IMR-90 (cell line): ENCODE measurements around the gene COL2A1. TPM values are rescaled to one million over a fixed set of nuclear protein-coding genes. Genes with fewer than 3 reads are reported as not detected.

ENCODE experiments used
- ATAC-seq: fragments of 200-7000 bp; cut with Tn5 transposase; 2 replicates; pipeline ENCODE4 v1.9.1; 2020; ENCODE audit warnings: low read depth, mild to moderate bottlenecking, moderate library complexity
- BruUV-seq: library from RNA; stranded (reverse); fragments of 400-500 nt; replicated peaks from 2 replicates; lab custom pipeline; 2021; lab: Mats Ljungman, UMichigan
- CTCF ChIA-PET: fragments of 300-600 bp; formaldehyde crosslinking; extraction: SDS; loops from one replicate; lab custom pipeline; 2021; ENCODE audit warnings: antibody characterized with exemption; lab: Yijun Ruan, JAX
- POLR2A ChIA-PET: fragments of 300-600 bp; sonication (Branson Sonifier 250); formaldehyde crosslinking; loops from one replicate; lab custom pipeline; 2022; ENCODE audit warnings: antibody characterized with exemption; ENCODE audit not compliant: unreplicated experiment; lab: Charles Lee
- DNase-seq: peaks from one replicate; pipeline ENCODE4 v3.0.0; 2013
- H2AFZ ChIP-seq: replicated peaks from 2 replicates; pipeline ENCODE3; 2013; ENCODE audit warnings: low read length, mild to moderate bottlenecking; ENCODE audit not compliant: poor library complexity
- H2AK5ac ChIP-seq: 2 replicates; pipeline ENCODE4 v1.6.1; 2013; ENCODE audit warnings: low read depth, low read length, inconsistent platforms
- H2AK9ac ChIP-seq: replicated peaks from 2 replicates; pipeline ENCODE3; 2013; ENCODE audit warnings: mild to moderate bottlenecking, low read depth, low read length, moderate library complexity; ENCODE audit not compliant: poor library complexity
- H2BK120ac ChIP-seq: 2 replicates; pipeline ENCODE4 v1.6.1; 2013; ENCODE audit warnings: low read depth, low read length, inconsistent platforms
- H2BK15ac ChIP-seq: 3 replicates; pipeline ENCODE4 v1.6.1; 2013; ENCODE audit warnings: low read depth, low read length, inconsistent platforms
- H2BK20ac ChIP-seq: 2 replicates; pipeline ENCODE4 v1.6.1; 2013; ENCODE audit warnings: low read depth, mild to moderate bottlenecking, inconsistent platforms, low read length, moderate library complexity
- H2BK5ac ChIP-seq: 2 replicates; pipeline ENCODE4 v1.6.1; 2013; ENCODE audit warnings: mild to moderate bottlenecking, low read depth, low read length, inconsistent platforms; ENCODE audit not compliant: poor library complexity, severe bottlenecking
- H3K14ac ChIP-seq: replicated peaks from 2 replicates; pipeline ENCODE4 v1.6.1; 2013; ENCODE audit warnings: low read depth, low read length, inconsistent platforms
- H3K18ac ChIP-seq: 2 replicates; pipeline ENCODE4 v1.6.1; 2013; ENCODE audit warnings: low read depth, low read length, control low read depth
- H3K23ac ChIP-seq: 2 replicates; pipeline ENCODE4 v1.6.1; 2013; ENCODE audit warnings: low read depth, low read length, inconsistent platforms
- H3K27ac ChIP-seq: 2 replicates; pipeline ENCODE4 v1.5.1; 2013; ENCODE audit warnings: mild to moderate bottlenecking, control low read depth, low read length; ENCODE audit not compliant: insufficient read depth
- H3K27me3 ChIP-seq: 2 replicates; pipeline ENCODE4 v1.6.1; 2013; ENCODE audit warnings: low read length; ENCODE audit not compliant: control insufficient read depth, insufficient read depth
- H3K36me3 ChIP-seq: 2 replicates; pipeline ENCODE4 v1.6.1; 2013; ENCODE audit warnings: low read length, mixed read lengths; ENCODE audit not compliant: control insufficient read depth, insufficient read depth
- H3K4ac ChIP-seq: 2 replicates; pipeline ENCODE4 v1.6.1; 2013; ENCODE audit warnings: low read depth, low read length, inconsistent platforms
- H3K4me1 ChIP-seq: 2 replicates; pipeline ENCODE4 v1.6.1; 2013; ENCODE audit warnings: low read length, mixed read lengths; ENCODE audit not compliant: control insufficient read depth, insufficient read depth
- H3K4me2 ChIP-seq: 2 replicates; pipeline ENCODE4 v1.6.1; 2013; ENCODE audit warnings: low read depth, mild to moderate bottlenecking, control low read depth, low read length, moderate library complexity
- H3K4me3 ChIP-seq: 2 replicates; pipeline ENCODE4 v1.5.1; 2013; ENCODE audit warnings: low read depth, mild to moderate bottlenecking, control low read depth, low read length, moderate library complexity; ENCODE audit not compliant: insufficient read depth
- H3K56ac ChIP-seq: 2 replicates; pipeline ENCODE4 v1.6.1; 2013; ENCODE audit warnings: low read length, inconsistent platforms; ENCODE audit not compliant: insufficient read depth; ENCODE audit errors: extremely low read depth
- H3K79me1 ChIP-seq, 2 experiments: 2 replicates each; pipeline ENCODE4 v1.6.1; 2013; ENCODE audit warnings: low read length in 2 of 2, inconsistent platforms in 1 of 2, low read depth in 1 of 2
- H3K9ac ChIP-seq: 2 replicates; pipeline ENCODE4 v1.6.1; 2013; ENCODE audit warnings: low read depth, low read length, control low read depth
- H3K9me1 ChIP-seq: 2 replicates; pipeline ENCODE4 v1.6.1; 2013; ENCODE audit warnings: low read length, inconsistent platforms; ENCODE audit not compliant: insufficient read depth
- H3K9me3 ChIP-seq: 2 replicates; pipeline ENCODE4 v1.6.1; 2013; ENCODE audit warnings: low read length; ENCODE audit not compliant: control insufficient read depth, insufficient read depth
- H4K20me1 ChIP-seq: 2 replicates; pipeline ENCODE4 v1.6.1; 2013; ENCODE audit warnings: low read length, inconsistent platforms; ENCODE audit not compliant: insufficient read depth
- H4K5ac ChIP-seq: 2 replicates; pipeline ENCODE4 v1.6.1; 2013; ENCODE audit warnings: mild to moderate bottlenecking, low read depth, low read length, control low read depth
- H4K8ac ChIP-seq, 2 experiments: 2 replicates each; pipeline ENCODE4 v1.6.1; 2013; ENCODE audit warnings: low read depth in 2 of 2, low read length in 2 of 2, control low read depth in 1 of 2, inconsistent platforms in 1 of 2
- H4K91ac ChIP-seq: 2 replicates; pipeline ENCODE4 v1.6.1; 2013; ENCODE audit warnings: low read depth, low read length, inconsistent platforms; ENCODE audit not compliant: insufficient read depth
- MAFK ChIP-seq: IDR thresholded peaks from 2 replicates; pipeline ENCODE4 v1.6.1; 2012; ENCODE audit warnings: low read depth, low read length, improper control_type of control experiment
- MAZ ChIP-seq: IDR thresholded peaks from 2 replicates; pipeline ENCODE4 v1.6.1; 2012; ENCODE audit warnings: low read depth, mild to moderate bottlenecking, low read length, improper control_type of control experiment, moderate library complexity, borderline replicate concordance
- POLR2A ChIP-seq: IDR thresholded peaks from 2 replicates; pipeline ENCODE4 v1.6.1; 2012; ENCODE audit warnings: mild to moderate bottlenecking, low read depth, low read length
- SMC3 ChIP-seq: fragments of 150-350 bp; IDR thresholded peaks from 2 replicates; pipeline ENCODE4 v1.6.1; 2016; ENCODE audit warnings: low read depth, mild to moderate bottlenecking, antibody characterized with exemption, low read length, moderate library complexity
- USF2 ChIP-seq: fragments of 150-350 bp; IDR thresholded peaks from 2 replicates; pipeline ENCODE4 v1.6.1; 2017; ENCODE audit warnings: mild to moderate bottlenecking, antibody characterized with exemption, low read length, low read depth
- WGBS, 2 experiments: methylation state at CpG; one replicate each; pipeline versions ENCODE4 v1.1.5 to v1.1.7; 2013; ENCODE audit warnings: missing lambda C conversion rate in 2 of 2; ENCODE audit not compliant: insufficient read length in 1 of 2; ENCODE audit errors: extremely low coverage in 2 of 2; 5-methylcytosine and 5-hydroxymethylcytosine counted together
- dilution Hi-C: fragments of 300-500 bp; cut with HindIII; formaldehyde crosslinking; loops from one replicate; pipeline ENCODE4 v1.14.3; 2018; ENCODE audit warnings: low sequenced_read_pairs; ENCODE audit not compliant: unreplicated experiment
- in situ Hi-C: fragments of 300-500 bp; cut with MboI; formaldehyde crosslinking; loops from 3 replicates; pipeline ENCODE4 v1.14.3; 2019; ENCODE audit warnings: low sequenced_read_pairs, inconsistent platforms, mixed read lengths
- intact Hi-C: fragments of 100-400 bp; cut with micrococcal nuclease; formaldehyde crosslinking; loops from 2 replicates; pipeline ENCODE4 v1.10.0; 2022
- polyA plus RNA-seq, 3 experiments: library from polyadenylated mRNA; depleted of rRNA; stranded (reverse); fragments of >200 nt; gene quantifications; 2 replicates each; pipeline ENCODE4 v1.2.3, GENCODE V29; 2012; ENCODE audit warnings: low replicate concordance in 1 of 3
- total RNA-seq: library from RNA; depleted of rRNA; stranded (reverse); fragments of >200 nt; gene quantifications from 2 replicates; pipeline ENCODE4 v1.2.3, GENCODE V29; 2012

COL2A1 gene
- total and polyA plus RNA-seq, 2 of the 4 experiments (the other 2 are of a cell fraction): 0.05 TPM; not detected in 1

GRCh38 chr12:48041591-48042423, 37.5 kb upstream of the COL2A1 start:
- Histone ChIP-seq H3K27ac (no peak overlapping the region), H3K18ac (no peak overlapping the region), H3K56ac (no peak overlapping the region), H3K4me3 (no peak overlapping the region), H2BK15ac (no peak overlapping the region), H3K14ac (no peak overlapping the region), H2AK9ac (no peak overlapping the region), H2AK5ac (no peak overlapping the region), H2AFZ (no peak overlapping the region), H3K79me1 (no peaks in the 10 kb centered on the region), H3K9ac (no peak overlapping the region), H4K20me1 (no peaks in the 10 kb centered on the region), H3K9me3 (no peaks in the 10 kb centered on the region), H4K91ac (no peak overlapping the region), H3K36me3 (peaks cover 11% of the 10 kb centered on the region), H2BK5ac (no peak overlapping the region), H3K9me1 (peaks cover 12% of the 10 kb centered on the region), H2BK120ac (no peak overlapping the region), H2BK20ac (no peak overlapping the region), H4K5ac (no peak overlapping the region), H3K23ac (no peak overlapping the region), H3K4me2 (no peak overlapping the region), H4K8ac (no peak overlapping the region), H3K4me1 (peaks cover 10% of the 10 kb centered on the region), H3K4ac (no peak overlapping the region), H3K27me3 (no peaks in the 10 kb centered on the region)
- ATAC-seq: no peak
- ChIA-PET POLR2A (no interaction called here), CTCF (no interaction called here)
- TF ChIP-seq MAZ: no peak
- TF ChIP-seq POLR2A: no peak
- no peak for TF ChIP-seq SMC3
- TF ChIP-seq MAFK: no peak
- no peak for TF ChIP-seq USF2
- in situ Hi-C loops (no loop called here), dilution Hi-C loops (no loop called here), intact Hi-C loops (no loop called here)
- no peak for DNase-seq
- BruUV-seq: no TSS peak
- WGBS, 2 experiments: 50% methylated on average over 1 of the region's 5 CpGs; no CpG with 5 or more reads in 1 of the 2 experiments
